Tibial nerve (tissue), 4 donors: ENCODE measurements around the gene LCN2. TPM values are rescaled to one million over a fixed set of nuclear protein-coding genes. Genes with fewer than 3 reads are reported as not detected.
A peak's percentile ranks its signal among the peaks of the same experiment; 100 is the strongest.

Source experiments
- DNase-seq, 2 donors: peaks; one replicate each; pipeline ENCODE4 v3.0.0-alpha.2; 2019; ENCODE audit warnings: low spot score in 2 of 2
- H3K27ac ChIP-seq, 4 donors: fragments of 200-600 bp; sonication (generic) in 3 of 4; one replicate each; pipeline ENCODE4 v1.5.1; 2017 to 2019; ENCODE audit warnings: mild to moderate bottlenecking in 1 of 4
- H3K27me3 ChIP-seq, 2 donors: fragments of 200-600 bp; sonication (generic) in 1 of 2; one replicate each; pipeline versions ENCODE4 v1.5.1 to v1.6.0; 2017 to 2019
- H3K36me3 ChIP-seq, 3 donors: fragments of 200-600 bp; sonication (generic); one replicate each; pipeline ENCODE4 v1.5.1; 2018 to 2019
- H3K4me1 ChIP-seq, 4 donors: fragments of 200-600 bp; sonication (generic) in 3 of 4; one replicate each; pipeline ENCODE4 v1.5.1; 2017 to 2019
- H3K4me3 ChIP-seq, 4 donors: fragments of 200-600 bp; sonication (generic) in 3 of 4; one replicate each; pipeline ENCODE4 v1.5.1; 2017 to 2019; ENCODE audit warnings: mild to moderate bottlenecking in 1 of 4, moderate library complexity in 1 of 4
- H3K9me3 ChIP-seq, 4 donors: fragments of 200-600 bp; sonication (generic) in 3 of 4; one replicate each; pipeline ENCODE4 v1.5.1; 2017 to 2019
- CTCF ChIP-seq, 5 experiments: fragments of 200-600 bp in 3 of 5; fragments of 450-650 bp in 2 of 5; sonication (generic) in 3 of 5; IDR thresholded peaks; one replicate each; pipeline ENCODE4 v1.5.1; 2016 to 2019; ENCODE audit warnings: antibody characterized with exemption in 5 of 5, mild to moderate bottlenecking in 3 of 5, moderate library complexity in 2 of 5
- EP300 ChIP-seq, 2 donors: sonication (generic); formaldehyde crosslinking; IDR thresholded peaks; one replicate each; pipeline ENCODE4 v1.6.1; 2017; ENCODE audit warnings: antibody characterized with exemption in 2 of 2, mild to moderate bottlenecking in 1 of 2
- POLR2A ChIP-seq, 2 donors: fragments of 450-650 bp; IDR thresholded peaks; one replicate each; pipeline ENCODE4 v1.6.1; 2017; ENCODE audit warnings: antibody characterized with exemption in 2 of 2, mild to moderate bottlenecking in 2 of 2, moderate library complexity in 2 of 2
- WGBS, 2 donors: methylation state at CpG; one replicate each; pipeline ENCODE4 v1.1.5; 2018; 5-methylcytosine and 5-hydroxymethylcytosine counted together
- total RNA-seq, 4 donors: library from RNA; depleted of rRNA; stranded (reverse); fragments of >200 nt; gene quantifications; one replicate each; pipeline ENCODE4 v1.1.0, GENCODE V29; 2016

The LCN2 gene
- total RNA-seq, 4 donors from 2014 or later = not detected

- peak; percentile 90 to 91 for DNase-seq
- peaks cover 0 to 31% (median 9%) of the 10 kb centered on the region in 3 donors for H3K36me3 ChIP-seq
- peak in 1 of 2 donors; percentile 62 for TF ChIP-seq EP300 (IDR thresholded peaks at IDR 0.05)
- no peak for TF ChIP-seq CTCF (IDR thresholded peaks at IDR 0.05)
- peak in 1 of 2 donors; percentile 44 for TF ChIP-seq POLR2A (IDR thresholded peaks at IDR 0.05)
- H3K9me3 ChIP-seq = no peaks in the 10 kb centered on the region
- H3K4me1 ChIP-seq = peaks cover 0 to 28% (median 5%) of the 10 kb centered on the region in 4 donors
- 1% methylated on average over 36 to 68 of the region's 77 CpGs for WGBS, 2 donors
- no peaks in the 10 kb centered on the region for H3K27me3 ChIP-seq
- peak within 1 kb of the TSS; percentile 57 to 86 (median 77) for H3K4me3 ChIP-seq
- H3K27ac ChIP-seq = peak within 1 kb of the TSS; percentile 38 to 90 (median 82)
Observed at GRCh38 chr9:128159784-128160602, 10.7 kb downstream of the LCN2 start, which contains the start of gene BBLN. Gene BBLN, plus strand, starts transcription at chr9:128160265. Its CDS starts 143 bp downstream, at chr9:128160408.

- Histone ChIP-seq H3K9me3 (no peaks in the 10 kb centered on the region), H3K36me3 (peaks cover under 1 to 37% (median 9%) of the 10 kb centered on the region in 3 donors), H3K4me1 (peaks cover 0 to 28% (median 5%) of the 10 kb centered on the region in 4 donors), H3K27me3 (no peaks in the 10 kb centered on the region), H3K4me3 (peak overlapping the region; percentile 57 to 86 (median 77)), H3K27ac (peak overlapping the region in 3 of 4 donors; percentile 77 to 87 (median 79))
- TF ChIP-seq CTCF (IDR thresholded peaks at IDR 0.05) (no peak), EP300 (IDR thresholded peaks at IDR 0.05) (no peak), POLR2A (IDR thresholded peaks at IDR 0.05) (no peak)
- no peak for DNase-seq
- WGBS, 2 donors = 0 to 1% methylated on average over 16 to 22 of the region's 23 CpGs
Observed at GRCh38 chr9:128160603-128160987, 11.3 kb downstream of the LCN2 start.

DNA sequence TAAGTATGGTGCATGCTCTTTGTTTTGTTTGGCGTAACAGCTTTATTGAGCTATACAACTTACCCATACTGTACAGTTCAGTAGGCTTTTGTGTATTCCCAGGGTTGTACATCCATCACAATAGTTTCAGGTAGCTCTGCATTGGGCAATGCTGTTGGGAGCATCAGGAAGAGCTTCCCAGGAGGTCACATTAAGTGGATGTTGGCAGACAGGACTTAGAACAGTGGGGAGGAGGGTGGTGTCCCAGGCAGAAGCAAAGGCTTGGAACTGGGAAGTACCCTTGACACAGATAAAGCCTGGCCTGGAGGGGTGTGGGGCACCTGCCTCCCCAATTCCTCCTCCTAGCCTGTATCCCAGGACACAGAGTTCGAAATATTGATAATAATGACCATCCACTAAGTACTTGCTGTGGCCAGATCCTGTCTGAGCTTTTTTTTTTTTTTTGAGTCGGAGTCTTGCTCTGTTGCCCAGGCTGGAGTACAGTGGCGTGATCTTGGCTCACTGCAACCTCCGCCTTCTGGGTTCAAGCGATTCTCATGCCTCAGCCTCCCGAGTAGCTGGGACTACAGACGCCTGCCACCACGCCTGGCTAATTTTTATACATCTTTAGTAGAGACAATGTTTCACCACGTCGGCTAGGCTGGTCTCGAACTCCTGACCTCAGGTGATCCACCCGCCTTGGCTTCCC lies 12.1 kb downstream of the LCN2 start:
- Histone ChIP-seq H3K27me3 (no peaks in the 10 kb centered on the region), H3K27ac (no peak overlapping the region), H3K9me3 (no peaks in the 10 kb centered on the region), H3K4me3 (no peak overlapping the region), H3K4me1 (peaks cover 0 to 28% (median 5%) of the 10 kb centered on the region in 4 donors), H3K36me3 (peaks cover 2 to 45% (median 9%) of the 10 kb centered on the region in 3 donors)
- no peak for DNase-seq
- whole genome bisulfite sequencing, 2 donors = 90% methylated on average over 13 of the region's 13 CpGs
- no peak for TF ChIP-seq EP300 (IDR thresholded peaks at IDR 0.05)
- no peak for TF ChIP-seq CTCF (IDR thresholded peaks at IDR 0.05)
- TF ChIP-seq POLR2A (IDR thresholded peaks at IDR 0.05) = no peak

- no peak overlapping the region for H3K4me3 ChIP-seq
- H3K4me1 ChIP-seq = peaks cover 0 to 28% (median 5%) of the 10 kb centered on the region in 4 donors
- H3K36me3 ChIP-seq = peaks cover 2 to 56% (median 19%) of the 10 kb centered on the region in 3 donors
- WGBS, 2 donors = 60 to 62% methylated on average over 10 of the region's 10 CpGs
- TF ChIP-seq POLR2A (IDR thresholded peaks at IDR 0.05) = no peak
- TF ChIP-seq EP300 (IDR thresholded peaks at IDR 0.05) = no peak
- TF ChIP-seq CTCF (IDR thresholded peaks at IDR 0.05) = no peak
- peak overlapping the region in 1 of 4 donors; percentile 15 for H3K27ac ChIP-seq
- no peaks in the 10 kb centered on the region for H3K9me3 ChIP-seq
- no peak for DNase-seq
- no peaks in the 10 kb centered on the region for H3K27me3 ChIP-seq
Observed at GRCh38 chr9:128162215-128163026, 13.2 kb downstream of the LCN2 start.
